Endodermal cell (in vitro differentiated cells): ENCODE results near the gene UNC5C. TPM values are rescaled to one million over a fixed set of nuclear protein-coding genes. Genes with fewer than 3 reads are reported as not detected.

ENCODE experiments used
- DNase-seq: peaks from one replicate; pipeline ENCODE4 v3.0.0-alpha.2; 2017
- H3K27ac ChIP-seq: 2 replicates; pipeline ENCODE4 v1.5.1; 2013; ENCODE audit warnings: mild to moderate bottlenecking, low read depth, low read length, moderate library complexity
- H3K27me3 ChIP-seq: 2 replicates; pipeline ENCODE4 v1.6.1; 2013; ENCODE audit warnings: mild to moderate bottlenecking, low read length, moderate library complexity; ENCODE audit not compliant: insufficient read depth, control insufficient read depth, poor library complexity, severe bottlenecking
- H3K36me3 ChIP-seq: 2 replicates; pipeline ENCODE4 v1.7.0; 2013; ENCODE audit warnings: mild to moderate bottlenecking, low read length, moderate library complexity; ENCODE audit not compliant: control insufficient read depth, insufficient read depth
- H3K4me1 ChIP-seq: one replicate; pipeline ENCODE4 v1.7.0; 2013; ENCODE audit warnings: low read length; ENCODE audit not compliant: control insufficient read depth, insufficient read depth
- H3K4me3 ChIP-seq: 2 replicates; pipeline ENCODE4 v1.5.1; 2013; ENCODE audit warnings: mild to moderate bottlenecking, low read length, moderate library complexity
- H3K9ac ChIP-seq: 2 replicates; pipeline ENCODE4 v1.6.1; 2013; ENCODE audit warnings: mild to moderate bottlenecking, low read length, moderate library complexity; ENCODE audit not compliant: poor library complexity, severe bottlenecking; ENCODE audit errors: extremely low read depth
- H3K9me3 ChIP-seq: 2 replicates; pipeline ENCODE4 v1.6.1; 2013; ENCODE audit warnings: mild to moderate bottlenecking, low read length, moderate library complexity; ENCODE audit not compliant: control insufficient read depth
- H3K27ac Mint-ChIP-seq: 2 replicates; pipeline ENCODE4 v1.8.0; 2020; ENCODE audit warnings: mixed read lengths
- H3K27me3 Mint-ChIP-seq: 2 replicates; pipeline ENCODE4 v1.8.0; 2021; ENCODE audit warnings: mild to moderate bottlenecking, mixed read lengths; ENCODE audit not compliant: insufficient read depth
- H3K36me3 Mint-ChIP-seq: 2 replicates; pipeline ENCODE4 v1.8.0; 2020; ENCODE audit warnings: low read depth, mixed read lengths
- H3K4me1 Mint-ChIP-seq: 2 replicates; pipeline ENCODE4 v1.8.0; 2020; ENCODE audit warnings: mixed read lengths
- H3K4me3 Mint-ChIP-seq: 2 replicates; pipeline ENCODE4 v1.8.0; 2020; ENCODE audit warnings: mild to moderate bottlenecking, moderate library complexity, mixed read lengths
- H3K9me3 Mint-ChIP-seq: 2 replicates; pipeline ENCODE4 v1.8.0; 2020; ENCODE audit warnings: mild to moderate bottlenecking, mixed read lengths
- WGBS, 2 experiments: methylation state at CpG; one replicate each; pipeline versions ENCODE4 v1.1.5 to v1.1.7; 2013; ENCODE audit warnings: missing lambda C conversion rate in 2 of 2, mixed read lengths in 1 of 2; ENCODE audit not compliant: insufficient coverage in 1 of 2, insufficient read length in 1 of 2; 5-methylcytosine and 5-hydroxymethylcytosine counted together
- total RNA-seq, 2 donors: library from RNA; stranded (reverse); fragmentation: NEBNext Ultra II Directional in 1 of 2; extraction: Animal tissue kit (Norgen Biotek cat#: 25700) in 1 of 2; gene quantifications; 2 replicates in 1 of 2; 3 replicates in 1 of 2; pipeline ENCODE4 v1.2.1, GENCODE V29; 2021
- TF ChIP-seq, protein P1 (sequence below): fragments of 200-600 bp; sonication (generic); conservative IDR thresholded peaks from 2 replicates; pipeline ENCODE4 v1.5.0; 2021; ENCODE audit warnings: antibody characterized with exemption, mild to moderate bottlenecking

UNC5C gene
- total RNA-seq, 2 donors from 2014 or later = 2.0 to 7.2 TPM

DNA sequence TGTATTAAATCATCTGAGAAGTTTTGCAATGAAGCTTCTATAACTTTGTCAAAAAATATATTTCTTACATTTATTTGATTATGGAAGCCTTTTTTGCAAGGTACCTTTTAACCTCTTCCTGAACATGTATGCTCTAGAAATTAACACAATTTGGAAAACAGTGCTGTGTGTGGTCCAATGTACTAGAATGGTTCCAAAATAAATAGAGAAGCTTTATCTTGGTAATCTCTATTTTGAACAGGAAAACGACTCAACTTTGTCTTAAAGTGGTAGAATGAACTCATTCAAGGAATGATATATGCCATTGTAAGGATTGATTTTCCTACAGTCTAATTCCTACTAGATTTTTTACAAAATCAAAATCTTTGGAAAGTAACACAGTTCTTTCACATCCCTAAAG, 248.5 kb downstream of the UNC5C start:
- Histone ChIP-seq H3K4me1 (no peaks in the 10 kb centered on the region), H3K27me3 (no peaks in the 10 kb centered on the region), H3K9me3 (peaks cover 22% of the 10 kb centered on the region), H3K36me3 (peaks cover 4% of the 10 kb centered on the region), H3K9ac (no peak overlapping the region), H3K27ac (no peak overlapping the region), H3K4me3 (no peak overlapping the region)
- H3K27me3 Mint-ChIP-seq = no peaks in the 10 kb centered on the region
- no peak overlapping the region for H3K27ac Mint-ChIP-seq
- TF ChIP-seq, protein P1, sequence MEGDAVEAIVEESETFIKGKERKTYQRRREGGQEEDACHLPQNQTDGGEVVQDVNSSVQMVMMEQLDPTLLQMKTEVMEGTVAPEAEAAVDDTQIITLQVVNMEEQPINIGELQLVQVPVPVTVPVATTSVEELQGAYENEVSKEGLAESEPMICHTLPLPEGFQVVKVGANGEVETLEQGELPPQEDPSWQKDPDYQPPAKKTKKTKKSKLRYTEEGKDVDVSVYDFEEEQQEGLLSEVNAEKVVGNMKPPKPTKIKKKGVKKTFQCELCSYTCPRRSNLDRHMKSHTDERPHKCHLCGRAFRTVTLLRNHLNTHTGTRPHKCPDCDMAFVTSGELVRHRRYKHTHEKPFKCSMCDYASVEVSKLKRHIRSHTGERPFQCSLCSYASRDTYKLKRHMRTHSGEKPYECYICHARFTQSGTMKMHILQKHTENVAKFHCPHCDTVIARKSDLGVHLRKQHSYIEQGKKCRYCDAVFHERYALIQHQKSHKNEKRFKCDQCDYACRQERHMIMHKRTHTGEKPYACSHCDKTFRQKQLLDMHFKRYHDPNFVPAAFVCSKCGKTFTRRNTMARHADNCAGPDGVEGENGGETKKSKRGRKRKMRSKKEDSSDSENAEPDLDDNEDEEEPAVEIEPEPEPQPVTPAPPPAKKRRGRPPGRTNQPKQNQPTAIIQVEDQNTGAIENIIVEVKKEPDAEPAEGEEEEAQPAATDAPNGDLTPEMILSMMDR = no peak
- no peak overlapping the region for H3K4me3 Mint-ChIP-seq
- H3K4me1 Mint-ChIP-seq = peaks cover 8% of the 10 kb centered on the region
- peaks cover 13% of the 10 kb centered on the region for H3K9me3 Mint-ChIP-seq
- H3K36me3 Mint-ChIP-seq = peaks cover 21% of the 10 kb centered on the region
- DNase-seq = no peak
- WGBS, 2 experiments = 94% methylated on average over 1 of the region's 1 CpG; no CpG with 5 or more reads in 1 of the 2 experiments

DNA sequence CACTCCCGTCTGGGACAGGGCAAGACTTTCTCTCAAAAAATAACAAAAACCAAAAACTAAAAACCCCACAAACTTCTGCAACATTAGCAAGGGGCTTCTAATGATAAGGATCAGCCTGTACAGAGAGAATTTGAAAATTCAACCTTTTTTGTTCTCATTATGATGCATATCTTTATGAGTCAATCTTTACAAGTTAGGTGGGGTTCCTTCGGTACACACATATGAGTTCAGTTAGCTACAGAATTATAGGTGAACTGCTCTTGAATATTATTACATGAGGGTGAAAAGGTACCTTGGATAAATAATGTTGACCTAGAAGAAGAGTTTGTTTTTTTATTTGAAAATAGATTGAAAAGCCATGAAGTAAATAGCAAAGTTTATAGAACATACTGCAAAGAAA, 252.7 kb downstream of the UNC5C start:
- H3K9ac ChIP-seq = no peak overlapping the region
- TF ChIP-seq, protein P1 = no peak
- Mint-ChIP-seq H3K4me3 (no peak overlapping the region), H3K9me3 (peaks cover 13% of the 10 kb centered on the region), H3K36me3 (peaks cover 16% of the 10 kb centered on the region), H3K27me3 (no peaks in the 10 kb centered on the region), H3K27ac (no peak overlapping the region), H3K4me1 (peaks cover 8% of the 10 kb centered on the region)
- no peak for DNase-seq
- H3K27ac ChIP-seq = no peak overlapping the region
- H3K27me3 ChIP-seq = no peaks in the 10 kb centered on the region
- 60 to 98% methylated on average over 1 to 2 of the region's 2 CpGs for WGBS, 2 experiments
- H3K4me1 ChIP-seq = no peaks in the 10 kb centered on the region
- H3K9me3 ChIP-seq = peaks cover 22% of the 10 kb centered on the region
- H3K4me3 ChIP-seq = no peak overlapping the region
- peaks cover 4% of the 10 kb centered on the region for H3K36me3 ChIP-seq

DNA sequence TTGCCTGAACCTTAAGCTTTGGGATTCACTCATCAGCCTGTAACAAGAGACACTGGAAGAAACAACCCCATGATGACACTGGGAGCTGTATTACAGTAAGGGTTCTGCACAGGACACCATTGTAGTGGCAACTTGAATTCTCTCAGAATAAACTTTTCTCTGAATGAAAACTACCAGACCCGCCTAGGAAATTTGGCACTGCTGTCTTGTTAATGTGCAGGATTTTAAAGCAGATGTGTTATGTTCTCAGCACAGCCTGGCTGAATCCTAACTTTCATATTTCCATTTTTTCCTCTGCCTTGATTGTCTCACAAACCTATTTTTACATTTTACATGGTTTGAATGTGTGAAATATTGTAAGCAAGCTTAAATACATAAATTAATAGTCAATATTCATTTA, 253.6 kb downstream of the UNC5C start:
- Mint-ChIP-seq H3K27ac (no peak overlapping the region), H3K36me3 (peaks cover 12% of the 10 kb centered on the region), H3K4me1 (peaks cover 8% of the 10 kb centered on the region), H3K4me3 (no peak overlapping the region), H3K9me3 (peaks cover 13% of the 10 kb centered on the region), H3K27me3 (no peaks in the 10 kb centered on the region)
- no peaks in the 10 kb centered on the region for H3K36me3 ChIP-seq
- no peaks in the 10 kb centered on the region for H3K4me1 ChIP-seq
- no peak for DNase-seq
- peaks cover 22% of the 10 kb centered on the region for H3K9me3 ChIP-seq
- 87 to 100% methylated on average over 1 of the region's 1 CpG for WGBS, 2 experiments
- no peak overlapping the region for H3K4me3 ChIP-seq
- H3K27ac ChIP-seq = no peak overlapping the region
- H3K9ac ChIP-seq = no peak overlapping the region
- no peaks in the 10 kb centered on the region for H3K27me3 ChIP-seq
- TF ChIP-seq, protein P1 = no peak
